Epithelial cell of proximal tubule (primary cell): ENCODE data around the gene IL18RAP. TPM values are rescaled to one million over a fixed set of nuclear protein-coding genes. Genes with fewer than 3 reads are reported as not detected.

Source experiments
- DNase-seq: peaks from one replicate; pipeline ENCODE4 v3.0.0-alpha.2; 2011; ENCODE audit warnings: low read depth
- H3K4me3 ChIP-seq: 2 replicates; pipeline ENCODE4 v1.5.1; 2011; ENCODE audit warnings: low read depth, mild to moderate bottlenecking, low read length
- total RNA-seq: library from RNA; depleted of rRNA; stranded (reverse); fragments of >200 nt; gene quantifications from 2 replicates; pipeline ENCODE4 v1.2.3, GENCODE V29; 2015
- TF ChIP-seq, protein P1 (sequence below): conservative IDR thresholded peaks from 2 replicates; pipeline ENCODE4 v1.5.1; 2012; ENCODE audit warnings: low read depth, mild to moderate bottlenecking, low read length

The IL18RAP gene
- total RNA-seq, result 0.35 TPM in 1 of 2 replicates, not detected in the other

DNA sequence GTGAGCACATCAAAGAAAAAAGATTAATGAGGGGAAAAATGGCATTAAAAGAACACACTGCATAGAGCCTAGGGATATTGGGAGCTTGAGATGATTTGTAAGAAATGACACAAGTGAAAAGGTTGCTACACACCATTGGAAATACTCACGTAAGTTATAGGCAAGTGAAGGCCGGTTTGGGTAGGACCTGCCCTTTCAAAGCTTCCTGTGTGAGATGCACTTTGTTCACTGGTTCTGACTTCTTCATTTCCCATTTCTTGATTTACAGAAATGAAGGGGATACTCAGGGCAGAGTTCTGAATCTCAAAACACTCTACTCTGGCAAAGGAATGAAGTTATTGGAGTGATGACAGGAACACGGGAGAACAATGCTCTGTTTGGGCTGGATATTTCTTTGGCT, at the start of gene IL18RAP:
IL18RAP (plus strand) TSS at position 251 of the 400 bp plus-strand sequence; CDS start at position 369, 118 bp downstream.
- no peak within 1 kb of the TSS for H3K4me3 ChIP-seq
- no peak for DNase-seq
- TF ChIP-seq, protein P1, sequence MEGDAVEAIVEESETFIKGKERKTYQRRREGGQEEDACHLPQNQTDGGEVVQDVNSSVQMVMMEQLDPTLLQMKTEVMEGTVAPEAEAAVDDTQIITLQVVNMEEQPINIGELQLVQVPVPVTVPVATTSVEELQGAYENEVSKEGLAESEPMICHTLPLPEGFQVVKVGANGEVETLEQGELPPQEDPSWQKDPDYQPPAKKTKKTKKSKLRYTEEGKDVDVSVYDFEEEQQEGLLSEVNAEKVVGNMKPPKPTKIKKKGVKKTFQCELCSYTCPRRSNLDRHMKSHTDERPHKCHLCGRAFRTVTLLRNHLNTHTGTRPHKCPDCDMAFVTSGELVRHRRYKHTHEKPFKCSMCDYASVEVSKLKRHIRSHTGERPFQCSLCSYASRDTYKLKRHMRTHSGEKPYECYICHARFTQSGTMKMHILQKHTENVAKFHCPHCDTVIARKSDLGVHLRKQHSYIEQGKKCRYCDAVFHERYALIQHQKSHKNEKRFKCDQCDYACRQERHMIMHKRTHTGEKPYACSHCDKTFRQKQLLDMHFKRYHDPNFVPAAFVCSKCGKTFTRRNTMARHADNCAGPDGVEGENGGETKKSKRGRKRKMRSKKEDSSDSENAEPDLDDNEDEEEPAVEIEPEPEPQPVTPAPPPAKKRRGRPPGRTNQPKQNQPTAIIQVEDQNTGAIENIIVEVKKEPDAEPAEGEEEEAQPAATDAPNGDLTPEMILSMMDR, result no peak

DNA sequence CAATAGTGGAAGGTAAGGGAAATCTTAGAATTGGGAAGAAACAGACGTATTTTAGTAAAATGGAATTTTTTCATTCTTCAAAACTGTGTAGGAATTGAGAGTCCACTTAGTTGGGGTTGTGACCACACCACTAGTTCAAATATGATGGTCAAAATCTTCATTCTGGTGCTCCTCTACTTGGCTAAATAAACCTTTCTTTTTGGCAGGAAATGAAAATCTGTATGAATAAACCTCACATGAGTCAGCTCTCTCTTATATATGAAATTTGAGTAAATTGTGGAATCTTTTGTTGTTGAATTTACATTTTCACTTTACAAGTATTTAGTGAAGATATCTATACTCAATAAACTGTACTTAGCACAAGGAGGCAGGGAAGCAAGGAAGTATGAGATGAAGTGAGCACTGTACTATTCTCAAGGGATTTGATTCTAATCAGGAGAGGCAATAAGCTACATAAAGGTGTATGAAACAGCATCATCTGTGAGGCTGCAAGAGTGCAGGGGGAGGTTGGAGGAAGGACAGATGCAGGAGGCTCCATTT, 46.8 kb upstream of the IL18RAP start:
- TF ChIP-seq, protein P1, result no peak
- no peak overlapping the region for H3K4me3 ChIP-seq
- no peak for DNase-seq

GRCh38 chr2:102383722-102384121, 39.2 kb upstream of the IL18RAP start:
- TF ChIP-seq, protein P1, result no peak
- no peak for DNase-seq
- H3K4me3 ChIP-seq, result no peak overlapping the region

GRCh38 chr2:102385522-102385921, 37.4 kb upstream of the IL18RAP start:
- TF ChIP-seq, protein P1, result no peak
- no peak for DNase-seq
- H3K4me3 ChIP-seq, result no peak overlapping the region

DNA sequence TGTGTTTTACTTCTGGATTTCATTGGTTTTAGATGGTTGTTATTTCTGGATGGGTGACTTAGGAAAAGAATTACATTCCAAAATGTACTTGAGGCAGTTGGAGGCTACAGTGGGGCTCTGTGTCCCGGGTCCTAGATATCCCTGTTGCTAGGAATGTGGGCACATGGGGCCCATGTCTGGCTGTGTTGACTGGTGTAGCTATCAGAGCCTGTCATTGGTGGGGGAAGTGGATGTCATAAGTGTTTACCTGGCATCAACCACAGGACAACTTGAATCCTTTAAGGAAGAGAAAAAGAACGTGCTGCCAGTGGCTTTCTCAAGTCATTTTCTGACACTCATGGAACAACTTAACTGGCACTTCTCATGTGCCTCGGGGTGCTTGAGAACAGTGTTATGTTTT, 37.0 kb upstream of the IL18RAP start:
- no peak for DNase-seq
- TF ChIP-seq, protein P1, result no peak
- H3K4me3 ChIP-seq, result no peak overlapping the region

GRCh38 chr2:102386867-102387541, 36.0 kb upstream of the IL18RAP start:
- no peak for DNase-seq
- H3K4me3 ChIP-seq, result no peak overlapping the region
- TF ChIP-seq, protein P1, result no peak
